NCI-H82 treated with DMSO at 0.1 percent for 48 hours (cell line): ENCODE results near the gene AMH.
A peak's percentile ranks its signal among the peaks of the same experiment; 100 is the strongest.

Experiments used
- DNase-seq: peaks from one replicate; lab custom pipeline; 2025; ENCODE audit not compliant: unreplicated experiment; lab: John Stamatoyannopoulos, UW

AMH gene

DNA sequence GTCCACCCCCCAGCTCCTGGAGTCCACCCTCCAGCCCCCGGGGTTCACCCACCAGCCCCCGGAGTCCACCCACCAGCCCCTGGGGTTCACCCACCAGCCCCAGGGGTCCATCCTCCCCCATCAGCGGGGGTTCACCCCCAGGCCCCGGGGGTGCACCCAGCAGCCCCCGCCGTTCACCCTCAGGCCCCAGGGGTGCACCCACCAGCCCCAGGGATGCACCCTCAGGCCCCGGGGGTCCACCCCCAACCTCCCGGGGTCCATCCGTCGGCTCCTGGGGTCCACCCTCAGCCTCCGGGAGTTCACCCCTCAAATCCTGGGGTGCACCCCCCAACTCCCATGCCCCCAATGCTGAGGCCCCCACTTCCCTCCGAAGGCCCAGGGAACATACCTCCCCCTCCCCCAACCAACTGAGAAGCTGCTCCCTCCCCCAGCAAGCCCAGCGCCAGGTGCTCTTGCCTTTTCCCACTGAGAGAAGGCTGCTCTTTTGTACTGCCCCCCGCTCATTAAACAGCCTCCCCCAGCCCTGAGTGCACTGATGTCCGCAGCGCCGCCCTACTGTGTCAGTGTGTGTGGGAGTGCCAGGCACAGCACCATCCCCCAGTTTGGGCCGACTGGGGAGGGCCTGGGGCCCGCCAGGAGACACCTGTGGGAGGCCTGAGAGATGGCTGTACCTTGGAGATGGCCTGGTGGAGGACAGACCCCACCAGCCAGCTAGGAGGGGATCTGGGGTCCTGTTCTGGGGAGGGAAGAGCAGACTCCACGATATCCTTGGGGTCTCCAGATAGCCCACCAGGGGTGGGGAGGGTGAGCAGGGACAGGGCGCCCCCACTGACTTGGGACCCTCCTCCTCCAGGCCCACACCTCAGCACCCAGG lies 750 bp upstream of the AMH start:
- DNase-seq, result no peak

DNA sequence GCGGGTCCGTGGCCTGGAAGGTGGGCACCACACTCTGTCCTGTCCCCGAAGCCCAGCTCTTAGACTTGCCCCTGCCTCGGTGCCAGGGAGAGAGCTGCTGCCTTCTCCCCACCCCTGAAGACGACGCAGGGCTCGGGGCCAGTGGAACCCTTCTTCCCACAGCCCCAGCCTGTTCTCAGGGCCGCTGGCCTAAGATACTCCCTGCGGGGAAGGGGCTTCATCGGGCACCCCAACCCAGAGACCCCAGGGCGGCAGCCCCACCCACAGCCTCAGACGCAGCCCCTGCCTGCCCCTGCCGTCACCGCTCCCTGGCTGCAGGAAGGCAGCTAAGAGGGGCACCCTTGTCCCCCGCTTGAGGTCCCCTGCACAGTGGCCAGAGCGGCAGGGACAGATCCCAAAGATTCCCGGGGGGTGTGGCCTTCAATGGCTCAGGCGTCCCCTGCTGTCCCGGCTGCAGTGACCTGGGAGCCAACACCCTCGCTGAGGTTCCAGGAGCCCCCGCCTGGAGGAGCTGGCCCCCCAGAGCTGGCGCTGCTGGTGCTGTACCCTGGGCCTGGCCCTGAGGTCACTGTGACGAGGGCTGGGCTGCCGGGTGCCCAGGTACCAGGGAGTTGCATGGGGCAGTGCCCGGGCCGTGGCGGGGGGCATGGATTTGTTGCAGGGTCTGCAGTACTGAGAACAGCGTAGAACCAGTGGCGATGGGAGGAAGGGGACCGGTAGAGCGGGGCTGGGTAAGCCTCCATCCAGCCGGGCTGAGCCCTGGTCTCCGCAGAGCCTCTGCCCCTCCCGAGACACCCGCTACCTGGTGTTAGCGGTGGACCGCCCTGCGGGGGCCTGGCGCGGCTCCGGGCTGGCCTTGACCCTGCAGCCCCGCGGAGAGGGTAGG lies 1.0 kb downstream of the AMH start:
- no peak for DNase-seq

DNA sequence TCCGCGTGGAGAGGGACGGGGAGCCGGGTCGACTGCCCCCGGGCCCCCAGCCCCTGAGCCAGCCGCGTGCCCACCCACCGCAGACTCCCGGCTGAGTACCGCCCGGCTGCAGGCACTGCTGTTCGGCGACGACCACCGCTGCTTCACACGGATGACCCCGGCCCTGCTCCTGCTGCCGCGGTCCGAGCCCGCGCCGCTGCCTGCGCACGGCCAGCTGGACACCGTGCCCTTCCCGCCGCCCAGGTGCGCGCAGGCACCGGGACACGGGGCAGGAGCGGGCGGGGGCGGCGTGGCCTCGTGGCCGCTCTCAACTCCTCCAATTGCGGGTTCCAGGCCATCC lies 1.6 kb downstream of the AMH start:
- DNase-seq, result no peak

DNA sequence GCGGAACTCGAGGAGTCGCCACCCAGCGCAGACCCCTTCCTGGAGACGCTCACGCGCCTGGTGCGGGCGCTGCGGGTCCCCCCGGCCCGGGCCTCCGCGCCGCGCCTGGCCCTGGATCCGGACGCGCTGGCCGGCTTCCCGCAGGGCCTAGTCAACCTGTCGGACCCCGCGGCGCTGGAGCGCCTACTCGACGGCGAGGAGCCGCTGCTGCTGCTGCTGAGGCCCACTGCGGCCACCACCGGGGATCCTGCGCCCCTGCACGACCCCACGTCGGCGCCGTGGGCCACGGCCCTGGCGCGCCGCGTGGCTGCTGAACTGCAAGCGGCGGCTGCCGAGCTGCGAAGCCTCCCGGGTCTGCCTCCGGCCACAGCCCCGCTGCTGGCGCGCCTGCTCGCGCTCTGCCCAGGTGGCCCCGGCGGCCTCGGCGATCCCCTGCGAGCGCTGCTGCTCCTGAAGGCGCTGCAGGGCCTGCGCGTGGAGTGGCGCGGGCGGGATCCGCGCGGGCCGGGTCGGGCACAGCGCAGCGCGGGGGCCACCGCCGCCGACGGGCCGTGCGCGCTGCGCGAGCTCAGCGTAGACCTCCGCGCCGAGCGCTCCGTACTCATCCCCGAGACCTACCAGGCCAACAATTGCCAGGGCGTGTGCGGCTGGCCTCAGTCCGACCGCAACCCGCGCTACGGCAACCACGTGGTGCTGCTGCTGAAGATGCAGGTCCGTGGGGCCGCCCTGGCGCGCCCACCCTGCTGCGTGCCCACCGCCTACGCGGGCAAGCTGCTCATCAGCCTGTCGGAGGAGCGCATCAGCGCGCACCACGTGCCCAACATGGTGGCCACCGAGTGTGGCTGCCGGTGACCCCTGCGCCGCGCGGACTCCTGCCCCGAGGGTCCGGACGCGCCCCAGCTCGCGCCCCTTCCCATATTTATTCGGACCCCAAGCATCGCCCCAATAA lies 2.3 kb downstream of the AMH start:
- DNase-seq, result no peak

DNA sequence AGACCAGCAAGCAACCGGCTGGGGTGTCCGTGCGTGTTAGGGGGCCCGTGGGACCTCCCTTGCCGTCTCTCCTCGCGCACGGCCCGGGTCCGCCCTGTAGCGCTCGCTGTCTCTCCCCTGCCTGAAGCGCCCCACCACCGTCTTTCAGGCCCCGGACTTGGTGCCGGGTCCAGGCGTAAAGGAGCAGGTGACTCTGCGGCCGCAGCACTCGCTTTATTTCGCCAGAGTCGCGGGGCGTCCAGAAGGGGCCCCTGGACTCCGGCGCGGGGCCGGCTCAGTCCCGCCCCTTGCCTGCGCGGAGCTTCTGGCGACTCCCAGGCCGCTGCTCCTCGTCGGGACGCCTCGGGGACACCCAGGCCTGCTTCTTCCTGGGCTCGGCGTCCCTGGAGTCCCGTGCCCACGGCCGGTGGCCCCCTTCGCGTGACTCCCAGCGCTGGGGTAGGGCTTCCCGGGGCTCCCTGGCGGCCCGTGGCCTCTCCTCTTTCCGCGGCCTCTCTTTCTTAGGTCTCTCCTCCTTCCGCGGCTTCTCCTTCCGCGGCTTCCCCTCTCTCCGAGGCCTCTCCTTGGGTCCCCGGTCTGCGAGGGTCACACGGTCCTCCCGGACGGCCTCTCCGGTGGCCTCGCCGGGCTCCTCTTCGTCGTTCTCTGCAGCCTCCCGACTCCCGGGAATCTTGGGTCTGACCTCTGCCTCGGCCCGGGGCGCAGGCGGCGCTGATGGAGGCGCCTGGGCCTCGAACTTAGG lies 3.1 kb downstream of the AMH start:
- no peak for DNase-seq

DNA sequence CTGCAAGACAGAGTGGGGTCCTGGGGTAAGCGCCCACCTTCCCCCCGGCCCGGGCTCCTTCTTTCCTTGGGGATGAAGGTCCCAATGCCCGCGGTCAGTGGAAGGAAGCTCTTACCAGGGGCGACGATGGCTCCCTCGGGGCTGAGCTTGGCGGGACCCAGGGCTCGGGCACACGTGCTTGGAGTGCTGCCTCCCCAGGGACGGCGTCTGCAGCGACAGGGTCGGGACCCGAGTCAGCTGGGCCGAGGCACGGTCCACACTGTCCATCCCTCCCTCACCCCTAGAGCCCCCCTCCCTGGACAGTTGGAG lies 3.6 kb downstream of the AMH start:
- no peak for DNase-seq

DNA sequence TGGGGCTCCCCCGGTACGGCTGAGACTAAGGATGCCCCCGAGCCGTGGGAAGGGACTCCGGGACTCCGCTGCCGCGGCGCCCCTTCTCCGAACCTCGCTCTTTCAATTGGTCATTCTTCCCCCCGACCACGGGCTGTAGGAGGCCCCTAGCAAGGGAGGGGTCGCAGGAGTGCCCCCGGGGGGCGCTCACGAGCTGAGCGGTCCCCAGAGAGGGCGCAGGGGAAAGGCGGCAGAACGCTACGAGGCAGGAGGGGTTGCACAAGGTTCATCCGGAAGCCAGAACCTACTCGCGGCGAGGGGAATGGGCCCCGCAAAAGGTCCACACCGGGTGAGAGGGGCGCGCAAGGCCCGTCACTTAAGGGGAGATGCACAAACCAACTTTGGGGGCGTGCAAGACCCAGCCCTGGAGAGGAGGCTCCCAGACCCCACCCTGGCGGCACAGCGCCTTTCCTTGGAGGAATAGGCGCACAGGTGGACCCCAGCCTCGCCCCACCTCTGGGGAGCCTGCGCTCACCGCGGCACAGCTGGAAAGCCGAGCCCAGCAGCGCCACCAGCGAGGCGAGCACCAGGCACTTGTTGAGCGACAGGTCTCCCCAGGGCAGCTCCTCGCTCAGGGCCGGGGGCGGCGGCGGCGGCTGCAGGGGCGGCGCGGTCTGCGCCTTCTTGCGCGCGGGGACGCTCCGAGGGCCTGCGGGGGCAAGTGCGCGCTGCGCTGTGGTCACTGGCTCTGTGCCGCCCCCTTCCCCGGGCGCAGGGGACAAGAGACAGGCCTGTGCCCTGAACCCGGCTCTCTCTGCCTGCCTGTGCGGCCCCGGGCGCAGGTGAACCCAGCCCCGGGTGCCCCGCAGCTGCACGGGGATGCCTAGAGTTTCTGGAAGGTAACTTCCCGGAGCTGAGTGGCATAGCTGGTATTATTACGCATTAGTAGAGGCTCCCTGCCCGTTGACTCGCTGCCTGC lies 4.3 kb downstream of the AMH start:
- no peak for DNase-seq

DNA sequence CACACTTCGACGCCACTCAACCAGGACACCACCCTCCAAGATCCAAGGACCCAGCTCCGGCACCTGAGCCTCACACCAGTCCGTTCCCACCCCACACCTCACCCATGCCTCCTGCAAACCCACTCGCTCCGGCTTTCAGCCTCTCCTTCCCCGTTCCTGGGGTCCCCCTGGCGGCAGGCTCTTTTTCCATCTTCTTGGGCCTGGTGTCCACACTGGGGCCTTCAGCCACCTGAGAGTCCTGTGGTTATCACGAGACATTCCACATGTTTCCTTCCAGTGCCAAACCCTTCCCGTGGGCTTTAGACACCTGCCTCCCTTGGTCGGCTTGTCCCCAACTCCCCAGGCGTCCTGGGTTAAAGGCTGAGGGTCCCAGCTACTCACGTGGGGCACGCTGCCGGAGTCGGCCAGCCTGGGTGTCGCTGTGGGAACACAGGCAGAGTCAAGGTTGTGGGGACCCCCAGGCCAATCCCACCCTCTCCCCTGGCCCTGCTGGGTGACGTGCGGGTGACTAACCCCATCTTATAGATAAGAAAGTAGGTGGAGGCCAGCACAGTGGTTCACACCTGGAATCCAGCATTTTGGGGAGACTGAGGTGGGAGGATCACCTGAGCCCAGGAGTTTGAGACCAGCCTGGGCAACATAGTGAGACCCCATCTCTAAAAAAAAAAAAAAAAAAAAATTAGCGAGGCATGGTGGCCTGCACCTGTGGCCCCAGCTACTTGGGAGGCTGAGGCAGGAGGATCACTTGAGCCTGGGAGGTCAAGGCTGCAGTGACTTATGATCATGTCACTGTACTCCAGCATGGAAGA lies 5.1 kb downstream of the AMH start:
- DNase-seq, result no peak

DNA sequence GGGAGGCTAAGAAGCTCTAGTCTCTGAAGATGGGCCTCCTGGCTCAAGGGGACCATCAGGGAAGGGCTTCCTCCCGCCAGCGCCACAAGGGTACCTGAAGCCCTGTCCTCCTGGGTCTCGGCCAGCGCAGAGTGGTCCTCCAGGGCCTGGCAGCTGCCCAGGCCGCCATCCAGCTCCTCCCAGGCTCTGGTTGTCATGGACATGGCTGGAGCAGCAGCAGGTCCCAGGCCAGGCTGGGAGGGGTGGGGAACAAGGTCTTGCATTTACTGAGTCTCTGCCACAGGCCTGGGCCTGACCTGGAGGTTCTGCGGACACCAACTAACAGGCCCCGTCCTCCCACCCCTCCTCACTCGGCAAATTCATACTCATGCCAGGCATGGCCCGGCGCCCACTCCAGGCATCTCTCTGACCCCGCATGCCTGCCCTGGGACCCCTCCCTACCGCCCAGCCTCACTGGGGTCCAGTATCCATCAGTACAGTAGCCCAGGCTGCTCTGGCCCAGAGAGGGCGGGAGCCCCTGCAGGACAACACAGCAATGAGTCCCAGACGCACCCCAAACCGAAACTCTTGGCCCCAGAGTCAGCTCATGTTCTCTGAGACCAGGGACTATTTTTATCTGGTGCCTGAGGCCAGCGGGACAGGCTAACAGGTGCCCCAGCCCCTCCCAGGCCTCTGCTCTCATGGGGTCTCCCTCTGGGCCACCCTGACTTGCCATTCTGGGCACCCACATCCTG lies 6.2 kb downstream of the AMH start:
- no peak for DNase-seq

DNA sequence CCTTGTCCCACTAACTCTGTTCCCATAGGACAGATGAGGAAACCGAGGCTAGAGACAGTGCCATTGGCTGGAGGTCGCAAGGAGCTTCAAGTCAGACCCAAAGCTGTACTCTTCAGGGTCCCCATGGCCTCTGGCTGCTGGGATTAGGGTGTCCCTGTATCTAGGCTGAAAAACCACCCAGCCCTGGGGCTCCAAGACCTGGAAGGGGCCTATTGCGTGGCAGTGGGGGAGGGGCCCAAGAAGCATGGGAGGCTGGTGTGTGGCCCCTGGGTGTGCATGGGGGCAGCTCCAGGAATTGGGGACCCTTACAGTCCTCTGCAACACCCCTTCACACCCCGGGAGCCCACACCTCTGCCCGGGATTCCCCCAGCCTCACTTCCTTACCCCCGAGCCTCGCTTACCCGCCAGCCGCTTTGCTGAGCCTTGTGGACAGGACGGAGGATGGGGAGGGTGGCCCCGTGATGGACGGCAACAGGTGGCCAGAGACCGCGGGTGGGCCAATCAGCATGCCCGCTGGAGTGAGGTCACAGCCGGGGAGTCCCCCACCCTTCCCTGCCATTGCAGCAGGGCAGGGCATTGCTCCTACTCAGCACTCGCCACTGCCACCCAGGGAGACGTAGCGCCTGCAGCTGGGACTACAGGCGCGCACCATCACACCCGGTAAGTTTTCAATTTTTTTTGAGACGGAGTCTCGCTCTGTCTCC lies 7.0 kb downstream of the AMH start, which contains the start of gene JSRP1:
JSRP1 (minus strand) TSS at position 436 of the 704 bp plus-strand sequence. CDS start 1,103 bp downstream, outside the sequence.
- peak; percentile 47 for DNase-seq

DNA sequence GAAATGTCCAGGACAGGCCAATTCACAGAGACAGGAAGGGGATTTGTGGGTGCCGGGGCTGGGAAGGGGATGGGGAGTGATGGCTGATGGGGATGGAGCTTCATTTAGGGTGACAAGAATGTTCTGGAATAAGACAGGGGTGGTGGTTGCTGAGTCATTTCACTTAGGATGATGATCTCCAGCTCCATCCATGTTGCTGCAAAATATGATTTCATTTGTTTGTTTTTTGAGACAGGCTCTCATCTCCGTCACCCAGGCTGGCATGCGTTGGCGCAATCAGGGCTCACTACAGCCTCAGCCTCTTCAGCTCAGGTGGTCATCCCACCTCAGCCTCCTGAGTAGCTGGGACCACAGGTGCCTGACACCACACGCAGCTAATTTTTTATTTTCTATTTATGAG lies 10.2 kb downstream of the AMH start:
- no peak for DNase-seq

DNA sequence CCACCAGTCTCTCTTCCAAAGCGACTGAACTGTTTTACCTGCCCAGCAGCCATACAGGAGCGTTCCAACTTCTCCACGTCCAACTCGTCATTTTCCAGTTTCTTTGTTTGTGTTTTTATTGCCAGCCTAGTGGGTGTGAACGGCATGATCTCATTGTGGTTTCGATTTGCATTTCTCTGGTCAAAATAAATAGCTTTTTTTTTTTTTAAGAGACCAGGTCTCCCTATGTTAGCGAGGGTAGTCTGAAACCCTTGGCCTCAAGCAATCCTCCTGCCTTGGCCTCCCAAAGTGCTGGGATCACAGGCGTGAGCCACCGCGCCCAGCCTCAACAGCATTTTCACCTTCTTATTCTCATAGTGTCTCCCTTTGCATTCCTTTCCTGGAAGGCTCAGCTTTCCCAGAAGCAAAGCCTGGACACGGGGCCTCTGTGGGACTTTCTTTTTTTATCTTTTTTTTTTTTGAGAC lies 11.2 kb downstream of the AMH start:
- no peak for DNase-seq

DNA sequence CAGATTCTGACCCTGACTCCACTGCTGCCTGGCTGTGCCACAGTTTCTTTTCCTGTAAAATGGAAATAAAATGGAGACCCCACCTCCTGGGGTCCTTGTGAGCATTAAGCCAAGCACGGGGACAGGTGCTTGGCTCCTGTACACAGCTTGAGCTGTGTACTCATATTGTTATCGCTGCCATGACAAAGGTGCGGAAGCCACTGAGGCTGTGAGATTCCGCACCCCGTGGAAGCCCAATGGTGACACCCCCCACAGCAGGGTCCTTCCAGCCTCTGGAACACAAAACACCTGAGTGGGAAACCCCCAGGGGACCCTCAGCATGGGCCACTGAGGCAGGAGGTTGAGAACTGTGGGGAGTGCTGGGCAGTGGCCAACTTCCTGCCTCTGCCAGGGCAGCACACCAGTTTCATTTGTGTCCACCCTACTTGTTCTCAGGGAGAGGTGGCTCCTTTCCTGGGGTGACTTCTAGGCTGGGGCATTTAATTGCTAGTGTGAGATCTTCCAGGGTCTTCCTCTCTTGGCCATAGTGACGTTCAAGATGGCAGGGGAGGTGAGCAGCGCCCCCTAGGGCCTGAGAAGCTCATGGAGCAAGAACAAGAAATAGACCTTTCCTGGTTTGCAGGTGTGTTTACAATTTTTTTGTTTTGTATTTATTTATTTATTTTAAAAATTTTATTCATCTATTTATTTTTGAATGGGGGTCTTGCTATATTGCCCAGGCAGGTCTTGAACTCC lies 12.5 kb downstream of the AMH start:
- no peak for DNase-seq

DNA sequence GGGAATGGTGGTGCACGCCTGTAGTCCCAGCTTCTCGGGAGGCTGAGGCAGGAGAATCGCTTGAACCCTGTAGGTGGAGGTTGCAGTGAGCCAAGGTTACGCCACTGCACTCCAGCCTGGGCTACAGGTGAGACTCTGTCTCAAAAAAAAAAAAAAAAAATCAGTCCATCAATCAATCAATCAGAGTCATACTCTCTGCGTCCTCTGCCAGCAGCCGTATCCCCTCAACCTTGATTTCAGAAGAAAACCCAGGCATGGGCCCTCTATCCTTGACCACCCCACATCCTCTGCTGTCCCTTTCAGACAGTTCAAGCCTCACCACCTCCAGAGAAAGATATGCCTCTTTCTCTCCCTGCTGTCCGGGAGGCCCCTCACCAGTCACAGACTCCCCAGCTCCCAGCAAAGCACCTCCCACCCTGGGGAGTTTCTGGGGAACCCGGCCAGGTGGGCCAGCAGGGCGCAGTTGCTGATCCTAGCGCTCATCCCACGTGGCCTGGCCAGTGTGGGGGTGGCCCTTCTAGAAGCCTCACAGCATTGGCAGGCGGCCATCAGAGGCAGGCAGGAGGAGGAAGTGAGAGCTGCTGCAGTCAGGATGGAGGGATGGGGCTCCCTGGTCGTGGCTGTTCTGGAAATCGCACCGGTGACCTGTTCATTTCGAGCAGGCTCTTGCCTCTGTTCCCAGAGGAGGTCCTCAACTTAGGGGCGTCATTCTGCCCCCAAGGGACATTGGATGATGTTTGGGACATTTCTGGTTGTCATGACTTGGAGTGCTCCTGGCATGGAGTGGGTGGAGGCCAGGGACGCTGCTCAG lies 17.3 kb downstream of the AMH start:
- DNase-seq, result no peak

DNA sequence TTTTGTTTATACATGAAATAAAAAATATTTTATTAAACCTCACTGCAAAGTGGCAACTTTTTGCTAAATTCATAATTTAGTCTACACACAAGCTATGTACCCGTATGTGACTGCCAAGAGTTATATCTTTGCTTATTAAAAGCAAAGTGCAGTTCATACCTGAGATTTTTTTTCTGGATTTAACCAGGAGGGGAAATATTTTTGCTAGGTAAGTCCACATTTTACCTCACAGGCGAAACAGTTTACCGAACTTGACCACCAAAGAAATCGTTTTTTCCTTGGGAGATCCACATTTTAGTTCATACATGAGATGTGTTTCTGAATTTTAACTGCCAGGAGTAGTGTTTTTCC lies 19.3 kb downstream of the AMH start:
- DNase-seq, result no peak

DNA sequence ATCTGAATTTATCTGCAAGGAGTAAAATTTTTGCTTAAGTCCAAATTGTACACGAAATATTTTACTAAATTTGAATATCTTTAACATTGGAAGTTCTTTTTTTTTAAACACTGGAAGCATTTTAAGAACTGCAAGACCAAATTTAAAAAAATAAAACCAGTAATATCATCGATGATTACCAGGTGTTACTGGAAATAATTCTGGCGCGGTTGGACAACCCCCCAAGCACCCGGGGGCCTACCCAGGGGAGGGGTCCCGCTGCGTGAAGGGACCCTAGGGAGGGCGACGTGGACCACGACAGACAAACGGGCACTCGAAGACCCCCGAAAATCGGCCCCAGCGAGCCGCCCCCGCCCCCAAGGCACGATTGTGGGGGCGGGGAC lies 19.7 kb downstream of the AMH start:
- DNase-seq, result no peak
